ENCODE data around the gene BRINP2. TPM values are rescaled to one million over a fixed set of nuclear protein-coding genes. Genes with fewer than 3 reads are reported as not detected.

Gene BRINP2
- total and polyA plus RNA-seq, 7 experiments from 2014 or later = not detected

DNA sequence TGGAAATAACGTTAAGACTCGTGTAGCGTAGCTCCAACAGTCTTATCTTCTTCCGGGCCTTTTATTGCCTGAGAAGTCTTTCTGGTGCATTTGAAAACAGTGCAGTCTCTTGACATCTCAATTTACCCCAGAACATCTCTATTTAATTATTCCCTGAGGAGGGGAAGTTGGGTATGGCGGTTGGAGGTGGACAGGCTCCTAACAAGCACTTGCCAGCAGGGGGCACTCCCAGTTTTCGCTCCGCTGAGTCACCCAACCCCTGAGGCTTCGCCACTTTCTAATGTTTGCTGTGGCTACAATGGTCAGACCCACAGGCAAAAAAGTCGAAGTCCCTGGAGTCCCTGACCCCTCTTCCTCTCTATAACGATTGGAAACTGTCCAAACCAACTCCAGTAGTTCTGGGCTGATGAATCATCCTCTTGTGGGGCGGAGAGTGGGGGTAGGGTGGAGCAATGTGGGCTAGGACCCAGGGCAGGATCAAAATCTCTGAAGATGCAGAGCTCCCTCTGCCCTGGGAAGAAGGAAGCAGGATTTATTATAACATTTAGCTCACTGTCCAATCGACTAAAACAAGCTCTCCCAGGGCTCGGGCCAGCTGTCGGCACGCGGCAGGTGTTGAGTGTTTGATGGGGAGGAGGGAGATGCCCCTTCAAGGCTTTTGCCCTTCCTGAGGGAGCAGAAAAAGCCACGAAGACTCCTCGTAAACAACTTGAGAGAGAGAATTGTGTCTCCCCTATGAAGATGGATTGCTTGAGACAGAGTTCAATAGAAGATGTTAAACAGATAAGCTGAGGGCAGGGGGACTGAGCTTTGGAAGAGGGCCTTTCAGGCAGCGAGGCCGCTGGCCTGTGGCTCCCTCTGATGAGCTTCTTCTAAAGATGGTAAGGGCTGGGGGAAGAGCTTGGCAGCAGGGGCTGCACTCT is 85.7 kb downstream of the BRINP2 start:
- no peak for DNase-seq
- POLR2A ChIA-PET = no interaction called here

DNA sequence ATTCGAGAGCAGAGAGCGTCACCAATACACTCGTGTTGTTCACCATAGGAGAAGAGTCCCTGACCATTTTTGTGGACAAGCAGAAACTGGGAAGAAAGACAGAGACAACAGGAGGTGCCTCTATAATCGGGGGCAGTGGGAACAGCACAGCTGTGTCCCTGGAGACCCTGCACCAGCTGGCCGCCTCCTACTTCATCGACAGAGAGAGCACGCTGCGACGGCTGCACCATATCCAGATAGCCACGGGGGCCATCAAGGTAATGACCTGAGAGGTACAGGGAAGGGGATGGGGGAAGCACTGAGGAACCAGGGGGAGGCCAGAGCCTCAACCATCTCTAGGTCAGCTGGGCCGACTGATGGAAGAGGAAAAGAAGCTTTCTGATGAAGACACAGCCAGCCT is 86.4 kb downstream of the BRINP2 start:
- intact Hi-C loops (cut with micrococcal nuclease) = no loop called here
- Histone ChIP-seq H3K9me3 (ENCODE audit: control insufficient read depth in 2 of 3, low read length in 3 of 3) (no peaks in the 10 kb centered on the region), H3K36me3 (ENCODE audit: control insufficient read depth in 2 of 3, insufficient read depth in 3 of 3, low read length in 3 of 3) (no peaks in the 10 kb centered on the region), H3K4me1 (ENCODE audit: control insufficient read depth in 2 of 2, insufficient read depth in 2 of 2, low read length in 2 of 2) (no peaks in the 10 kb centered on the region), H3K4me3 (ENCODE audit: low read length) (no peak overlapping the region), H3K27me3 (ENCODE audit: control insufficient read depth in 2 of 2, insufficient read depth in 2 of 2, low read length in 2 of 2) (no peaks in the 10 kb centered on the region), H3K27ac (ENCODE audit: low read depth, low read length) (no peak overlapping the region)
- DNase-seq (no peak), ATAC-seq (no peak)
- no peaks in the 10 kb centered on the region for H3K36me3 Mint-ChIP-seq
- CTCF ChIA-PET = no interaction called here
- no peak overlapping the region for H3K4me3 Mint-ChIP-seq
- peaks cover 0 to 15% (median 2%) of the 10 kb centered on the region in 11 donors for H3K9me3 Mint-ChIP-seq
- H3K27ac Mint-ChIP-seq = no peak overlapping the region
- H3K27me3 Mint-ChIP-seq = peaks cover 0 to 9% (median 5%) of the 10 kb centered on the region in 5 donors
- POLR2A ChIA-PET = no interaction called here
- no peaks in the 10 kb centered on the region for H3K4me1 Mint-ChIP-seq

More for the DNA sequence above, 85.7 kb downstream of the BRINP2 start:
- CTCF ChIA-PET = no interaction called here
- no peak overlapping the region for H3K4me3 ChIP-seq (ENCODE audit: low read length)
- intact Hi-C loops (cut with micrococcal nuclease) = no loop called here
- H3K9me3 ChIP-seq (ENCODE audit: control insufficient read depth in 2 of 3, low read length in 3 of 3) = no peaks in the 10 kb centered on the region
- Mint-ChIP-seq H3K4me1 (no peaks in the 10 kb centered on the region), H3K9me3 (peaks cover 0 to 15% (median 2%) of the 10 kb centered on the region in 11 donors), H3K27ac (no peak overlapping the region), H3K27me3 (peaks cover 0 to 9% (median 5%) of the 10 kb centered on the region in 5 donors), H3K36me3 (no peaks in the 10 kb centered on the region), H3K4me3 (no peak overlapping the region)
- H3K27ac ChIP-seq (ENCODE audit: low read depth, low read length) = no peak overlapping the region
- no peaks in the 10 kb centered on the region for H3K27me3 ChIP-seq (ENCODE audit: control insufficient read depth in 2 of 2, insufficient read depth in 2 of 2, low read length in 2 of 2)
- no peak for ATAC-seq
- no peaks in the 10 kb centered on the region for H3K36me3 ChIP-seq (ENCODE audit: control insufficient read depth in 2 of 3, insufficient read depth in 3 of 3, low read length in 3 of 3)
- no peaks in the 10 kb centered on the region for H3K4me1 ChIP-seq (ENCODE audit: control insufficient read depth in 2 of 2, insufficient read depth in 2 of 2, low read length in 2 of 2)

GRCh38 chr1:177257576-177257975 is 86.8 kb downstream of the BRINP2 start:
- POLR2A ChIA-PET = no interaction called here
- ATAC-seq = no peak

DNA sequence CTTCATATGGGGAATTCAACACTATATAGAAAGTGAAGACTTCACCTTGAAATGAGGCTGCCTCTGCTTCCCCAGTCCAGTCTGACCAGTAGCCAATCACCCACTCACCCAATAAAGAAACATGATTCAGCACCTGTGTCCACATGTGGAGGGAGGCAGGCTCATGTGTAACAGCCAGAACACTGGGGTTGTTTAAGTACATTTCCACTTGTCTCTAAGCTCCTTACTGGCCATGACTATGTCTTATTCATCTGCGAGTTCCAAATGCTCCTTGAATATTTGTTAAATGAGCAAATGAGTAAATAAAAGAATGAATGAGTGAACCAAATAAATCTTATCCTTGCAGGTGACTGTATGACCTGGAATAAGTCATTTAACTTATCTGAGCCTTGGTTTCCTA is 100.1 kb downstream of the BRINP2 start:
- DNase-seq = no peak
- no peak overlapping the region for H3K27ac ChIP-seq (ENCODE audit: low read depth, low read length)
- Mint-ChIP-seq H3K27ac (no peak overlapping the region), H3K9me3 (peaks cover 0 to 10% (median 4%) of the 10 kb centered on the region in 11 donors), H3K27me3 (no peaks in the 10 kb centered on the region), H3K36me3 (no peaks in the 10 kb centered on the region), H3K4me3 (no peak overlapping the region), H3K4me1 (no peaks in the 10 kb centered on the region)
- intact Hi-C loops (cut with micrococcal nuclease) = no loop called here
- ChIA-PET POLR2A (no interaction called here), CTCF (no interaction called here)
- no peaks in the 10 kb centered on the region for H3K27me3 ChIP-seq (ENCODE audit: control insufficient read depth in 2 of 2, insufficient read depth in 2 of 2, low read length in 2 of 2)
- H3K9me3 ChIP-seq (ENCODE audit: control insufficient read depth in 2 of 3, low read length in 3 of 3) = no peaks in the 10 kb centered on the region
- H3K4me3 ChIP-seq (ENCODE audit: low read length) = no peak overlapping the region
- no peaks in the 10 kb centered on the region for H3K4me1 ChIP-seq (ENCODE audit: control insufficient read depth in 2 of 2, insufficient read depth in 2 of 2, low read length in 2 of 2)
- H3K36me3 ChIP-seq (ENCODE audit: control insufficient read depth in 2 of 3, insufficient read depth in 3 of 3, low read length in 3 of 3) = no peaks in the 10 kb centered on the region
- ATAC-seq = no peak

More at GRCh38 chr1:177257576-177257975, 86.8 kb downstream of the BRINP2 start:
- no peak overlapping the region for H3K4me3 Mint-ChIP-seq
- no peak overlapping the region for H3K27ac ChIP-seq (ENCODE audit: low read depth, low read length)
- H3K9me3 Mint-ChIP-seq = peaks cover 0 to 15% (median 2%) of the 10 kb centered on the region in 11 donors
- H3K4me1 ChIP-seq (ENCODE audit: control insufficient read depth in 2 of 2, insufficient read depth in 2 of 2, low read length in 2 of 2) = no peaks in the 10 kb centered on the region
- no peaks in the 10 kb centered on the region for H3K36me3 ChIP-seq (ENCODE audit: control insufficient read depth in 2 of 3, insufficient read depth in 3 of 3, low read length in 3 of 3)
- DNase-seq = no peak
- H3K27me3 ChIP-seq (ENCODE audit: control insufficient read depth in 2 of 2, insufficient read depth in 2 of 2, low read length in 2 of 2) = no peaks in the 10 kb centered on the region
- peaks cover 0 to 9% (median 5%) of the 10 kb centered on the region in 5 donors for H3K27me3 Mint-ChIP-seq
- no peak overlapping the region for H3K4me3 ChIP-seq (ENCODE audit: low read length)
- H3K27ac Mint-ChIP-seq = no peak overlapping the region
- CTCF ChIA-PET = no interaction called here
- H3K4me1 Mint-ChIP-seq = no peaks in the 10 kb centered on the region
- H3K36me3 Mint-ChIP-seq = no peaks in the 10 kb centered on the region
- intact Hi-C loops (cut with micrococcal nuclease) = no loop called here
- H3K9me3 ChIP-seq (ENCODE audit: control insufficient read depth in 2 of 3, low read length in 3 of 3) = no peaks in the 10 kb centered on the region

- Histone ChIP-seq H3K27me3 (ENCODE audit: control insufficient read depth in 2 of 2, insufficient read depth in 2 of 2, low read length in 2 of 2) (no peaks in the 10 kb centered on the region), H3K4me1 (ENCODE audit: control insufficient read depth in 2 of 2, insufficient read depth in 2 of 2, low read length in 2 of 2) (no peaks in the 10 kb centered on the region), H3K36me3 (ENCODE audit: control insufficient read depth in 2 of 3, insufficient read depth in 3 of 3, low read length in 3 of 3) (no peaks in the 10 kb centered on the region), H3K9me3 (ENCODE audit: control insufficient read depth in 2 of 3, low read length in 3 of 3) (no peaks in the 10 kb centered on the region), H3K27ac (ENCODE audit: low read depth, low read length) (no peak overlapping the region), H3K4me3 (ENCODE audit: low read length) (no peak overlapping the region)
- no peak for ATAC-seq
- Mint-ChIP-seq H3K36me3 (no peaks in the 10 kb centered on the region), H3K27ac (no peak overlapping the region), H3K9me3 (peaks cover 0 to 15% (median 2%) of the 10 kb centered on the region in 11 donors), H3K4me1 (no peaks in the 10 kb centered on the region), H3K27me3 (no peaks in the 10 kb centered on the region), H3K4me3 (no peak overlapping the region)
- POLR2A ChIA-PET = no interaction called here
- DNase-seq = no peak
- CTCF ChIA-PET = no interaction called here
- intact Hi-C loops (cut with micrococcal nuclease) = no loop called here
Measured at GRCh38 chr1:177273141-177273540, 102.4 kb downstream of the BRINP2 start.

DNA sequence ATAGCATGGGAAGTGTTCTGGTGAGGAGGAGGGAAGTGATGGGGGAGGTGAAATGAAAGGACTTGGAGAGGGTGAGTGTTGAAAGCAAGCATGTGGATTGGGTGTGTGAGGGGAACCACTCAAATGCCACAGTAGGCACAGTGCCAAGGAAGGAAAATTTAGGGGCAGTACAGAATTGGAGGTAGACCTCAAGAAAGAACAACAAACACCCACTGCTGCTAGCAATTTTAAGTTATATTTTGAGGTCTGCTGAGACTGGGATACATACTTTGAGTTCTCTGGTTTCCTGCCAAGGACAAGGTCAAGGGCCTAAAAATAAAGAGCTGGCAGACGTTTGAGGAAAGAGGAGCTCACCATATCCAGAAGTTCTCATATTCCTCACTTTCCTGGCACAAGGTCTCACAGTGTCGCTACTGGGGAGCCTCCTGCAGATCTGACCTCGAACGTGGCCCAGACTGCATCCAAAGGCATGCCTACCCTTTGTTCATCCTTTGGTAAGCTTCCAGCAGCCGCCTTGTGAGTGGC is 104.0 kb downstream of the BRINP2 start:
- H3K4me3 Mint-ChIP-seq = no peak overlapping the region
- ATAC-seq (no peak), DNase-seq (no peak)
- H3K36me3 Mint-ChIP-seq = no peaks in the 10 kb centered on the region
- CTCF ChIA-PET = no interaction called here
- H3K27ac Mint-ChIP-seq = no peak overlapping the region
- Histone ChIP-seq H3K4me3 (ENCODE audit: low read length) (no peak overlapping the region), H3K27ac (ENCODE audit: low read depth, low read length) (no peak overlapping the region), H3K4me1 (ENCODE audit: control insufficient read depth in 2 of 2, insufficient read depth in 2 of 2, low read length in 2 of 2) (no peaks in the 10 kb centered on the region), H3K9me3 (ENCODE audit: control insufficient read depth in 2 of 3, low read length in 3 of 3) (no peaks in the 10 kb centered on the region), H3K27me3 (ENCODE audit: control insufficient read depth in 2 of 2, insufficient read depth in 2 of 2, low read length in 2 of 2) (no peaks in the 10 kb centered on the region), H3K36me3 (ENCODE audit: control insufficient read depth in 2 of 3, insufficient read depth in 3 of 3, low read length in 3 of 3) (no peaks in the 10 kb centered on the region)
- POLR2A ChIA-PET = no interaction called here
- peaks cover 0 to 15% (median 4%) of the 10 kb centered on the region in 11 donors for H3K9me3 Mint-ChIP-seq
- intact Hi-C loops (cut with micrococcal nuclease) = no loop called here
- H3K27me3 Mint-ChIP-seq = no peaks in the 10 kb centered on the region
- no peaks in the 10 kb centered on the region for H3K4me1 Mint-ChIP-seq

DNA sequence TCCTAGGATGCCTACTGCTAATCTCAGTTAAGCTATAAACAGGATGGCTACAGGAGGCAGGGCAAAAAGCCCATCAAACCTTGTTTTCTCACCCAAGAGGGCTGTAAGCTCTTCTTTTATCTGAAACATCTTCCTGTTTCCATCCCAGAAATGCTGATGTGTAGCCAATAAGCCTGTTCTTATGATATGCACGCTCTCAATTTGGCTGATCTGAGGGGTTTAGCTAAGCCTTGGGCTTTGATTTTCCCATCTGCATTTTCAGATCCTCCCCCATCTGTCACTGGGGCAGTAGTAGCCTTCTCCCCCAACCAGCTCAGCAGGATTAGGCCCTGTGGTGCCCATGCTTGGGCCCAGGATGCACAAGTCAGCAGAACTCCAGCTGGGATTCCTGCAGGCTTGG is 105.0 kb downstream of the BRINP2 start:
- no peaks in the 10 kb centered on the region for H3K36me3 Mint-ChIP-seq
- no peaks in the 10 kb centered on the region for H3K4me1 ChIP-seq (ENCODE audit: control insufficient read depth in 2 of 2, insufficient read depth in 2 of 2, low read length in 2 of 2)
- H3K36me3 ChIP-seq (ENCODE audit: control insufficient read depth in 2 of 3, insufficient read depth in 3 of 3, low read length in 3 of 3) = no peaks in the 10 kb centered on the region
- ChIA-PET CTCF (no interaction called here), POLR2A (no interaction called here)
- intact Hi-C loops (cut with micrococcal nuclease) = no loop called here
- no peaks in the 10 kb centered on the region for H3K27me3 ChIP-seq (ENCODE audit: control insufficient read depth in 2 of 2, insufficient read depth in 2 of 2, low read length in 2 of 2)
- peaks cover 0 to 15% (median 6%) of the 10 kb centered on the region in 11 donors for H3K9me3 Mint-ChIP-seq
- no peak for DNase-seq
- ATAC-seq = no peak
- no peak overlapping the region for H3K4me3 Mint-ChIP-seq
- H3K9me3 ChIP-seq (ENCODE audit: control insufficient read depth in 2 of 3, low read length in 3 of 3) = no peaks in the 10 kb centered on the region
- no peaks in the 10 kb centered on the region for H3K27me3 Mint-ChIP-seq
- H3K4me3 ChIP-seq (ENCODE audit: low read length) = no peak overlapping the region
- no peak overlapping the region for H3K27ac Mint-ChIP-seq
- no peaks in the 10 kb centered on the region for H3K4me1 Mint-ChIP-seq
- H3K27ac ChIP-seq (ENCODE audit: low read depth, low read length) = no peak overlapping the region

Data from naive thymus-derived CD4-positive, alpha-beta T cell (primary cell).